HG02970 (cell line): ENCODE data around the gene AGPS.

Experiments
- ATAC-seq: cut with Tn5 transposase; IDR thresholded peaks from one replicate; pipeline ENCODE4 v1.9.1; 2021; ENCODE audit warnings: mild to moderate bottlenecking, moderate library complexity, moderate number of reproducible peaks; ENCODE audit not compliant: unreplicated experiment, low FRiP score

Gene AGPS

DNA sequence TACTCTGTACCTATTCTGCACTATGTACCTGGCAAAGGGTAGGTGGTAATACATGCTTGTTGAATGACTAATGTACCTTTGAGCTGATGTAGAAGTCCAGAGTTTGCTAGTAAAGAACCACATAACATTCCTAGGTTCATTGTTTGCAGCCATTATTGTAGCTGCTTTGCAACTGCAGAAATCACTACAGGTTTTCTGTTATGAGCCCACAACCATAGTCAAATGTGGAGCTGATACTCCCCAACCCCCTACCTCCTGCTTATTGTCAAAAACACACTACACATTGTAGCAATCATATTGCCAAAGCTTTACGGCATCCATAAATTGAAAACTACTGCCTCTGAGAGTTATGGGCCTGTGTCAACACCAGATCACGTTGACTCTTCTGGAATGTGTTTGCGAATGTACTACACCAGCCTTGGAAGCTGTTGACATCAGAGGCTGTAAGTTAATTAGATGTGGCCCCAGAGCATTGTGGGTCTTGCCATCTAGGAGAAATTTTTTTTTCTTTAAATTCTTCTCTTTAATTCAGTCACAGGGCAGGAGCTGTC is 187.0 kb downstream of the AGPS start:
- no peak for ATAC-seq

DNA sequence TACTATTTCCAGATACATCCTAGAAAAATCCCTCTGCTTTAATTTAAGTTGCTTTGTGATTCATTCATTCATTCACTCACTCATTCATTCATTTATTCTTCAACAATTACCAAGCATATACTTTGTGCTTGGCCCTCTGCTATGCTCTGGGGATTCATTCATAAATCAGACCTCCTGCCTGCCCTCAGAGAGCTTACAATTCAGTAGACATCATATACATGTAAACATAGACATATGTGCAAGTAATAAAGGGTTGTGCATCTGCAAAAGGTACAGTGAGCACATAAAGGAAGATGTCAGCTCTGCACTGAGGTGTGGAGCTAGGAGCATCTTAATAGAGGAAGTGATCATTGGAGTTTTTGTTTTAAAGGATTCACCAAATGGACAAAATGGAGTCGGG is 189.4 kb downstream of the AGPS start:
- no peak for ATAC-seq

GRCh38 chr2:177584030-177584692 is 191.6 kb downstream of the AGPS start:
- no peak for ATAC-seq

GRCh38 chr2:177585234-177585863 is 192.8 kb downstream of the AGPS start:
- ATAC-seq = no peak

- ATAC-seq = no peak
Observed at GRCh38 chr2:177586154-177586553, 193.6 kb downstream of the AGPS start.

DNA sequence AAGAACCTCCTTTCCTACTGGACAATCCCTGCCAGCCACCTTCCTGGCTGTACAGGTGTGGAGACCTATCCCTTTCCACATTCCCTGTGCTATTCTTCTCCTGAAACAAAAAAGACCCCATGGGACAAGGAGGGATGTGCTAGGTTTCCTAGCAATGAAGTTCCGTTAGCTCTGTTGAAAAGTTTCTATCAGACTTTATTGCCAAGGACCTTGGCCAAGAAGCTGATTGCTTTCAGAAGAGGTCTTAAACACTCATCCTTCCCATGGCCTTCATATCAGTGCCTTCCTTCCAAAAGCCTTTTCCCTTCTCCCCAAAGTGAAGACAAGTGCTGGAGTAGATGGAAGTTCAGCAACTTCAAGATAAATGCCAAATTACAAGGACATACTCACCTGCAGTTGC is 194.8 kb downstream of the AGPS start:
- ATAC-seq = no peak

- no peak for ATAC-seq
Observed at GRCh38 chr2:177588671-177589070, 196.1 kb downstream of the AGPS start.

- no peak for ATAC-seq
Observed at GRCh38 chr2:177589186-177589585, 196.6 kb downstream of the AGPS start.

DNA sequence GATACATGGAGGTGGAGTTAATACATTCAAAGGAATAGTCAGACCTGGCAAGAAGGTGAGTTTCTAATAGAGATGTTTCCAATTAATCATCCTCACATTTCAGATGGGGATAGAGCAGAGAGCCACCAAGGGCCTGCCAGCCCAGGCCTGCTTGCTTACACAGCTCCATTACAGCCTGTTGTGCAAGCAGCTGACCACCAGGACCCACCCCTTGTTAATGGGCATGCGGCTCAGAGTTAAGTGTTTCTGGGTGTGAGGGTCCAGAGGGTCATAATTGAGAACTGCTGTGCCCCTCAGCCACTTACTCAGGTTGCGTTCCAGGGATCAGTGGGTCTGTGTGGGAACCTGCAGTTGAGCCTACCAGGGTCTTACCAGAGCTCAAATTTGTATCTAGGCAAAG is 199.8 kb downstream of the AGPS start:
- no peak for ATAC-seq

DNA sequence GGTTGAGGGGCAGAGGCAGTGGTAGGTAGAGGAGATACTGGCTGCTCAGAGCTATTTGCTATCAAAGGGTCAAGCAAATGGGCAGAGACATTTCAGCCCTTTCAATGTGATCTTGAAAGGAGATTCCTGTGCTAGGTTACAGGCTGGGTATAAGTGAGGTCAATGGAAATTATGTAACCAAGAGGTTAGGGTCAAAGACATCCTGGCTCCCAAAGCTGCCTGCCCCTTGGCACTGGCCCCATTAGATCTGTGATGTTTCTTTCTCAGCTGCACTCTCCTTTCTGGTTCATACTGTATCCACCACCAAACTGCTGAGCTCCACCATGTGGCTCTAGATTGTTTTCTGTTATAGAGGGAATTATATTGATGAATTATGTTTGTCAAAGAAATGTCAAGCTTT is 200.4 kb downstream of the AGPS start:
- ATAC-seq = no peak

GRCh38 chr2:177593402-177593801 is 200.8 kb downstream of the AGPS start:
- ATAC-seq = no peak
